HG03025 (cell line): Measurements from ENCODE around the gene CCDC81.
"Not testable (repeated sequence)": the region's sequence is repeated elsewhere in the genome, so short reads cannot be mapped to it uniquely, and the experiment has no call there.

Source experiments
- ATAC-seq: cut with Tn5 transposase; IDR thresholded peaks from one replicate; pipeline ENCODE4 v1.9.1; 2021; ENCODE audit warnings: mild to moderate bottlenecking, moderate library complexity; ENCODE audit not compliant: unreplicated experiment, low FRiP score

The CCDC81 gene

GRCh38 chr11:86433361-86434095 lies 58.8 kb downstream of the CCDC81 start:
- not testable (repeated sequence) for ATAC-seq

- no peak for ATAC-seq
Measured at GRCh38 chr11:86435711-86436110, 61.0 kb downstream of the CCDC81 start.

DNA sequence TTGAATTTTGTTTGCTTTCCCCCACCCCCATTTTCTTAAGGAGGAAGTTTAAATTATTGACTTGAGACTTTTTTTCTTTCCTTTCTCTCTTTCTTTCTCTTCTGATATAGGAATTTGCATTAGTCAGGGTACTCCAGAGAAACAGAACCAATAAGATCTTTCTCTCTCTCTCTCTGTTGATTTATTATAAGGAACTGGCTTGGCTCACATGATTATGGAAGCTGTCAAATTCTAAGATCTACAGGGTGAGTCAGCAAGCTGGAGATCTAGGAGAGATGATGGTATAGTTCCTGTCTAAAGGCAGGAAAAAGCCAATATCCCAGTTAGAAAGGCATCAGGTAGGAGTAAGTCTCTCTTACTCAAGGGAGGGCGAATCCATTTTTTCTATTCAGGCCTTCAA lies 64.0 kb downstream of the CCDC81 start:
- ATAC-seq = no peak

GRCh38 chr11:86440305-86440716 lies 65.6 kb downstream of the CCDC81 start:
- no peak for ATAC-seq

DNA sequence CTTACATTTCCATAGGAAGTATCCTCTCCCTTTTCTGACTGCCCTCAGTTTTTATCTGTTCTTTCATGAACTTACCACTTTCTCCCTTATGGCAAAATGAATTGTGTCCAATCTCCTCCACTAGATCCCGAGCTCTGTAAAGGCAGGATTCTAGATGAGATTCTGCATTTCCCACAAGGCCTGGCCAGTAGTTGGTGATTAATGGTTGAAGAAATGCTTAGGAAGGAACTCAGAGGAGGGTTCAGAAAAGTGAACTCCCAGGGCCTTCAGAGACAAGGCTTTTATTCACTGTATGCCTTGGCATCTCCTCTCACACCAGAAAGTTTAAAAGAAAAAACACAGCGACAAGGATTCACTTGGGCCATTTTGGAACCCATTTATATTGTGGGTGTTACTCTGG lies 66.2 kb downstream of the CCDC81 start:
- ATAC-seq = no peak

GRCh38 chr11:86442420-86442819 lies 67.7 kb downstream of the CCDC81 start:
- ATAC-seq = no peak

DNA sequence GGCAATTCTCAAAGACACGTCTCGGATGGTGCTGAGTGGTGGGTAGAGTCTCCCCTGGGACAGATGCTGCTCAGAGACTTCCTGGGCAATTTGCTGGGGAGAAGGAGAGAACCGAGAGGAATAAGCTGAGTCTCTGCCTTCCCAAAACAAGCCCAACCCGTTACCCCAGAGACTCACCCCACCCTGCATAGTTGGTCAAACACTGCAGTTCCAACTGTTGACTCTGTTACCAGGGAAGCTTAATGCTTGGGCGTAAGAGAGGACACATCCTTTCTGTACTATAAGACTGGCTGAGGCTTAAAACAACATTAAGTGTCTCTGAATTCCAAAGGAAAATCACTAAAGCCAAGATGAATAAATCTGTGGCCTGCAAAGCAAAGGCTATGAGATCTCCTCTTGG lies 68.1 kb downstream of the CCDC81 start:
- ATAC-seq = no peak

GRCh38 chr11:86443415-86443814 lies 68.7 kb downstream of the CCDC81 start:
- ATAC-seq = no peak

GRCh38 chr11:86444981-86445380 lies 70.3 kb downstream of the CCDC81 start:
- no peak for ATAC-seq

- ATAC-seq = no peak
Measured at GRCh38 chr11:86446163-86446923, 71.7 kb downstream of the CCDC81 start.

DNA sequence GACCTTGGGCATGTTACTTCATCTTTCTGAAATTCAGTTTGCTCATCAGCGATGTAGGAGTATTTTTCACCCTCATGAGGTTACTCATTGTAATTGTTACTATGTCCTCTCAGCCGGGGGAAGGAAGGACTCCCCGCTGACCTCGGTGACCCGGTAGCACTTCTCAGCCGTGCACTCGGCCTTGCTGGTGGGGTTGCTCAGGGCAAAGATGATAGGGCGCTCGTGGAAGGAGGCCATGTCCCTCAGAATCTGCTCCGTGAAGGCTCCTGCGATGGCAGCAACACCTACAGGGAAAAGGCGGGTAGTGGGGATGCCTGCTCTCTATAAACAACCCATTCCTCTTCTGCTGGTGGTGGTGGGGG lies 72.2 kb downstream of the CCDC81 start:
- ATAC-seq = no peak

- no peak for ATAC-seq
Measured at GRCh38 chr11:86447763-86448480, 73.2 kb downstream of the CCDC81 start.

DNA sequence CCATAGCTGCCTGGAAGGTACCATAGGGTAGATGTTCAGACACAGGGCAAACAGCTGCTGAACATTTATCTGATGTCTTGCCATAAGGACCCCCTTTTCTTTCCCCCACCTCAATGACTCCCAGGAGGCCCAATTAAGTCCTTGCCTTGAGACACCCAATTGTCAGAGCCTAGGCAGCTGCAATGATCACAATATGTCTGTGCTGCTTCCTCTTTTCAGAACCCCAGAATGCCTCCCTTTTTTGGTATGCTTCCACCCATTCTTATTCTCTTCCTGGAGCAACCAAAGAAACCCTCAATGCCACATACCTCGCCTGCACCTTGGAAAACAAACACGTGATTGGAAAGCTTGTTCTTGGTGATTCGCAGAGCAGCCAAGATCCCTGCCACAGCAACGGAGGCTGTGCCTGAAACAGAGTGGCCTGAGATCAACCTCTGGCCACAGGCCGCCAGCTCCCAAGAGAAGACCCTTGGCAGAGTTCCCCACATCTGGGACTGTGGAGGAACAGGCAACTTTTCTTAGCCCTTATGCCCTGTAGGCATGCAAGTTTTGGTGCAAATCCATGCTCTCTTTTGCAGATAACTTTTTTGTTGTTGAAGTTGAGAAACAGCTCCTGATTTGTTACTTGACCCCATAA lies 75.4 kb downstream of the CCDC81 start:
- no peak for ATAC-seq

- ATAC-seq = no peak
Measured at GRCh38 chr11:86453290-86454030, 78.8 kb downstream of the CCDC81 start.

- ATAC-seq = peak; percentile 80
Measured at GRCh38 chr11:86456075-86456939, 81.6 kb downstream of the CCDC81 start.

DNA sequence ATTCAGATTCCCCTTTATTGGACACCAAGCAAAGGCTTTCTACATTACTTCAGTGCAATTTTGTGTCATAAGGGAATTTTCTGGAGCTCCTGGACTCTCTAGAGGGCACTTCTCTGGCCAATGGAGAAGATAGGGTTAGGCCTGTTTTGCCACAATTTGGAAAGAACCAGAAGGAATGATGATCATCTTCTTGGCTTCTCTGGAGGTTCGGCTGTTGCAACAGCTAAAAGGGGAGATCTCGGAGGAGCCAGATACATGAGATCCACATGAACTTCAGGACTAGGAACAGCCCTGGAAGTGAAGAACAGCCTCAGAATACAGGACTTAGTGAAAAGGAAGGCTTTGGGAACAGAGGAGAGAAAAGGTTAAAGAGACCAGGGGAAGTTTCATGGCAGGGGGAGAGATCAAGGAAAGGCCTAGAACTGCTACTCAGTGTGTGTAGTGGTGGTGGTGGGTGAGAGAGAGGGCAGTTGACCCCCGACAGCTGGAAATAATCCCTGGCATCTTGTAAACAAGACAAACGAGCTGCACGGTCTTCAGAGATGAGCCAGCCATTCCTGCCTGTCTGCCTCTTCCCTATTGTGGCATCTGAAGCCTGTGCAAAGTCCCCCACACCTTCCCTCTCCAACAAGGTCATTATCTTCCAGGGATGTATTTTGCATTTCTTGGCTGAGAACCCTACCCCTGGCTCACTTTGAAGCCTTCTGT lies 83.8 kb downstream of the CCDC81 start:
- no peak for ATAC-seq

DNA sequence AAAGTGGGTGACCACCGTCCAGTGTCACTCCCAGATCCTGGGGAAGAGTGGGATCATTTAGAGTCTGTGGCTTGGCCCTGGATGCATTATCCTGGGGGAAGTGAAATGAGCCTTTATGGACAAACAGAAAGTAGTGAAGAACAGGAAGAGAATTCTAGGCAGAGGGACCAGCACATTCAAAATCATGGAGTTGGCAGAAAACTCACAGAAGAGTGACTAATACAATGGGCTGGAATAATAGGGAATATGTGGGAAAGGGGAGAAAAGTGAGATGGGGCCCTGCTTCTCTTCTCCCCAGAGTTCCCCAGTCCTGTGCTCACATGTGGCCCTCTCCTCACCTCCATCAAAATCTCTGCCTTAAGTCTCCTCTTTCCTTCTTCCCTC lies 84.3 kb downstream of the CCDC81 start:
- ATAC-seq = no peak

DNA sequence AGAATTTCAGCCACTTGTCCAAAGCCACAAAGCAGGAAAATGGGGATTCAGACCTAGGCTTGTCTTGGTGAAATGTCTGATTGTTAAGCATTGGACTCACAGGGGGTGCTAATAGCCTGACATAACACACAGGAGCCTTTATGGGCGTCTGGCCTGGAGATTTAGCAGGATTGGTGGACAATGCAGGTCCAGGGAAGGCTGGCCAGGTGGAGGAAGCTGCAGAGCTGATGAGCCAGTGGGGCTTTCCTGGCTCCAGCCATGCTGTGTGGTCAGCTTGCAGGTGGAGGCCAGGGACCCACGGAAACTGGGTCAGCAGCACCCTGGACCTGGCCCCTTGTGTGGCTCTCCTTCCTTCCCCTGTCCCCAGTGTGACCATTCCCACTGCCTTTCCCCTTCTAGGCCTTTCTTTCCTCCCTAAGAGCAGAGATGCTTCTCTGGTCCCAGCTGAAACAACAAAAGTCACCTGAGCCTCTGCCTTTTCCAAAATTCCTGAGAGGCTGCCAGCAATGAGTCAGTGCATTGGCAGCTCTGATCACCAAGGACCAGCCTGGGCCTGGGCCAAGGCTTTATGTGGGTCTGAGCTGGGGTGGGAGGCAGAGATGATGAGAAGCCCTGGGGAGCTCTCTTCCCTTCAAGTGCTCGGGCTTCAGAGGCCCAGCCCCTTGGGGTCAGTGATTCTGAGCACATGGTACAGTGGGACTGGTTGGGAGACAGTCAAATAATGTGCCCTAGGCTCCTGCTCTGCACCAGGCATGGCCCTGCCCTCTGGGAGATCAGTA lies 85.2 kb downstream of the CCDC81 start:
- ATAC-seq = no peak
